NCI-H82 treated with DMSO at 0.1 percent for 48 hours (cell line): Measurements from ENCODE around the gene CBFA2T3.

Experiments
- DNase-seq: peaks from one replicate; lab custom pipeline; 2025; ENCODE audit not compliant: unreplicated experiment; lab: John Stamatoyannopoulos, UW

CBFA2T3 gene

GRCh38 chr16:88964636-88965035 lies 12.4 kb downstream of the CBFA2T3 start:
- DNase-seq: no peak

GRCh38 chr16:88963583-88963982 lies 13.4 kb downstream of the CBFA2T3 start:
- no peak for DNase-seq

GRCh38 chr16:88962478-88963152 lies 14.4 kb downstream of the CBFA2T3 start:
- DNase-seq: no peak

- no peak for DNase-seq
These were observed 16.0 kb downstream of the CBFA2T3 start for GRCh38 chr16:88961011-88961410.

GRCh38 chr16:88960516-88960915 lies 16.5 kb downstream of the CBFA2T3 start:
- no peak for DNase-seq

GRCh38 chr16:88959022-88959421 lies 18.0 kb downstream of the CBFA2T3 start:
- DNase-seq: no peak

GRCh38 chr16:88957887-88958577 lies 19.0 kb downstream of the CBFA2T3 start:
- no peak for DNase-seq

GRCh38 chr16:88957433-88957767 lies 19.6 kb downstream of the CBFA2T3 start:
- DNase-seq: no peak

GRCh38 chr16:88956546-88957432 lies 20.2 kb downstream of the CBFA2T3 start:
- DNase-seq: no peak

GRCh38 chr16:88955906-88956305 lies 21.1 kb downstream of the CBFA2T3 start:
- DNase-seq: no peak

GRCh38 chr16:88953003-88953690 lies 23.9 kb downstream of the CBFA2T3 start:
- DNase-seq: no peak

- DNase-seq: no peak
These were observed 25.0 kb downstream of the CBFA2T3 start for GRCh38 chr16:88951989-88952388.

GRCh38 chr16:88951501-88951900 lies 25.5 kb downstream of the CBFA2T3 start:
- DNase-seq: no peak

- DNase-seq: no peak
These were observed 28.1 kb downstream of the CBFA2T3 start for GRCh38 chr16:88948781-88949490.

GRCh38 chr16:88945473-88945872 lies 31.5 kb downstream of the CBFA2T3 start:
- DNase-seq: no peak

- DNase-seq: no peak
These were observed 33.3 kb downstream of the CBFA2T3 start for GRCh38 chr16:88943741-88944140.

GRCh38 chr16:88943131-88943664 lies 33.8 kb downstream of the CBFA2T3 start:
- no peak for DNase-seq

GRCh38 chr16:88941913-88942909 lies 34.8 kb downstream of the CBFA2T3 start:
- DNase-seq: no peak
